Umbilical cord (tissue), 2 donors: ENCODE results near the gene FBXO9. TPM values are rescaled to one million over a fixed set of nuclear protein-coding genes. Genes with fewer than 3 reads are reported as not detected.

Experiments used
- DNase-seq: peaks from one replicate; pipeline ENCODE4 v3.0.0-alpha.2; 2015; ENCODE audit warnings: low spot score
- total RNA-seq: library from RNA; depleted of rRNA; stranded (reverse); fragments of >200 nt; gene quantifications from one replicate; pipeline ENCODE4 v1.2.3, GENCODE V29; 2014; ENCODE audit warnings: low replicate concordance; ENCODE audit not compliant: insufficient read depth

Gene FBXO9
- total RNA-seq, 1 donor from 2014 or later = 46.0 TPM

- DNase-seq = no peak
Measured at GRCh38 chr6:53133961-53134360, 68.8 kb downstream of the FBXO9 start.

GRCh38 chr6:53134601-53135235 lies 69.5 kb downstream of the FBXO9 start:
- DNase-seq = peak; percentile 28

GRCh38 chr6:53136000-53136609 lies 70.9 kb downstream of the FBXO9 start:
- DNase-seq = no peak

- no peak for DNase-seq
Measured at GRCh38 chr6:53139841-53140413, 74.7 kb downstream of the FBXO9 start.

- no peak for DNase-seq
Measured at GRCh38 chr6:53142810-53143209, 77.6 kb downstream of the FBXO9 start.

GRCh38 chr6:53143710-53144109 lies 78.5 kb downstream of the FBXO9 start:
- DNase-seq = no peak

GRCh38 chr6:53144802-53145201 lies 79.6 kb downstream of the FBXO9 start:
- no peak for DNase-seq

- DNase-seq = no peak
Measured at GRCh38 chr6:53148684-53149083, 83.5 kb downstream of the FBXO9 start, which contains the start of gene GCM1. TSS of gene GCM1 (minus strand) at chr6:53148841. CDS start at chr6:53145632, 3,209 bp downstream.

Other genes starting within 250 kb of the FBXO9 start
- not detected for gene GSTA5, start 224.6 kb upstream of the FBXO9 start, total RNA-seq
- gene GSTA3, start 155.7 kb upstream of the FBXO9 start, total RNA-seq = not detected
- 19.7 TPM for gene GSTA4, start 70.1 kb upstream of the FBXO9 start, total RNA-seq
- 14.7 TPM for gene CILK1, start 3.6 kb upstream of the FBXO9 start, total RNA-seq
- not detected for gene GCM1, start 83.4 kb downstream of the FBXO9 start, total RNA-seq